Large intestine (tissue), 3 donors: ENCODE results near the gene PCED1A. TPM values are rescaled to one million over a fixed set of nuclear protein-coding genes. Genes with fewer than 3 reads are reported as not detected.
"Not testable (repeated sequence)": the region's sequence is repeated elsewhere in the genome, so short reads cannot be mapped to it uniquely, and the experiment has no call there.

Experiments used
- DNase-seq, 2 donors: peaks; one replicate each; pipeline versions ENCODE4 v3.0.0 to v3.0.0-alpha.2; 2013
- H3K27ac ChIP-seq: one replicate; pipeline ENCODE4 v1.5.1; 2013; ENCODE audit warnings: low read length
- H3K27me3 ChIP-seq: 2 replicates; pipeline ENCODE4 v1.6.1; 2013; ENCODE audit warnings: low read length; ENCODE audit not compliant: control insufficient read depth, insufficient read depth
- H3K36me3 ChIP-seq: 2 replicates; pipeline ENCODE4 v1.6.1; 2013; ENCODE audit warnings: low read length; ENCODE audit not compliant: control insufficient read depth, insufficient read depth
- H3K4me1 ChIP-seq: one replicate; pipeline ENCODE4 v1.6.1; 2013; ENCODE audit warnings: low read length; ENCODE audit not compliant: control insufficient read depth, insufficient read depth
- H3K4me3 ChIP-seq: one replicate; pipeline ENCODE4 v1.5.1; 2013; ENCODE audit warnings: low read length
- H3K9me3 ChIP-seq: one replicate; pipeline ENCODE4 v1.6.1; 2013; ENCODE audit warnings: mild to moderate bottlenecking, low read depth, low read length, moderate library complexity; ENCODE audit not compliant: control insufficient read depth
- WGBS: methylation state at CpG from one replicate; pipeline ENCODE4 v1.1.5; 2013; ENCODE audit warnings: low lambda C conversion rate; ENCODE audit not compliant: insufficient coverage; 5-methylcytosine and 5-hydroxymethylcytosine counted together
- polyA plus RNA-seq: library from polyadenylated mRNA; unstranded; fragments of 120-200 nt; gene quantifications from one replicate; pipeline ENCODE4 v1.2.1, GENCODE V29; 2013

The PCED1A gene
- polyA plus RNA-seq, 1 donor, result 43.4 TPM

DNA sequence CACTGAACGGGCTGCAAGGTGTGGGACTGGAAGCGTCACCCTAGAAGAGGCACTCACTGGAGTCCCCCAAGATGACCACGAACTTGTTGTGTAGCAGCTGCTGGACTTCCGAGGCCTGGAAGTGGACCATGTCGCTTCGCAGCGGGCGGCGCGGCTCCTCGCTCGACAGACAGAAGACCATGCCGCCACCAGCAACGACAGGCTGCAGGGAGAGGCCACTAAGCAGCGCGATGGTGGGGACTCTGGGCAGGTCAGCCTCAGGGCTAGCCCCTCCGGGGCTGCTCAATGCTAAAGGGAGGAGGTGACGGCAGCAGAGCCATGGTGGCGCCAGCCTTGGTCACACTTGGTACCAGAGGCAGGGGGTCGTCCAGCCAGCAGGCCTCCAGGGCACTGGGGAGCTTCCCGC is 720 bp downstream of the PCED1A start:
- Histone ChIP-seq H3K4me3 (peak overlapping the region; percentile 90), H3K4me1 (peaks cover 11% of the 10 kb centered on the region), H3K27me3 (no peaks in the 10 kb centered on the region), H3K27ac (no peak overlapping the region), H3K9me3 (peaks cover 3% of the 10 kb centered on the region), H3K36me3 (peaks cover 12% of the 10 kb centered on the region)
- no CpG with 5 or more reads among the region's 21 CpGs for WGBS
- DNase-seq, result no peak

DNA sequence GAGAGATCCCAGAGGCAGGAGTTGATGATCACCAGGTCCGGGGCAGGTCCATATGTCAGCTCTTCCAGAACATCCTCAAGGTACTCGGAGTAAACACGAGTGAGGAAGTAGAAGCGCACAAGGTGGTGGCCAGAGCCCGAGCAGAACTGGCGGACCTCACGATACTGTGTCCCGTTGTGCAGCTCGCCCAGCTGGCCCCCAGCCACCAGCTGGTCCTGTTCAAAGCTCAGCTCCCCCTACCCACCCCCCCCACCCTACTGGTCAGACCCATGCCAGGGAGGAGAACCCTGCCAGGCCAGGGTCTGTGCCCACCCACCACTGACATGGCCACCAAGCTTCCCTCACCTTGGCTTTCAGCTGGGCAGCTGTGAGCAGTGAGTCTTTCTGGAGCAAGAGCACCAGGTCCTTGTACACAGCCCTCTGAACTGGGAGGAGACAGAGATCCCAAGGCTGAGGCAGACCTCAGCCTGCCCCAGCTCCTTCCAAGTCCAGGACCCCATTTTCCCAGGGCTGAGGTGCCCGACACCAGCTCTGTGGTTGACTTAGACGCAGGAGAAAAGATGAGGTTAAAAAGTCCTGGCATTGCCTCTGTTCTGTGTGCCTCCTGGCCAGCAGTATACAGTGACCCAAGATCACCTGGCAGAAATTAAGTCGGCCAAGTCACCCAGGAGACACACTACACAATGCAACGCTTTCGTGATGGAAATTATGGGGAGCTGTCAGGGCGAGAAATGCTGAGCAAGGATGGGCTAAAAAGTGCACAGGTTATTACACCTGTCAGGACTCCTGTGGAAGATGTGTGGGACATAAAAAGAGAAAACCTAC is 1.4 kb downstream of the PCED1A start:
- Histone ChIP-seq H3K9me3 (peaks cover 3% of the 10 kb centered on the region), H3K27me3 (no peaks in the 10 kb centered on the region), H3K4me1 (peaks cover 11% of the 10 kb centered on the region), H3K36me3 (peaks cover 12% of the 10 kb centered on the region), H3K27ac (no peak overlapping the region), H3K4me3 (no peak overlapping the region)
- DNase-seq, result no peak
- no CpG with 5 or more reads among the region's 15 CpGs for WGBS

DNA sequence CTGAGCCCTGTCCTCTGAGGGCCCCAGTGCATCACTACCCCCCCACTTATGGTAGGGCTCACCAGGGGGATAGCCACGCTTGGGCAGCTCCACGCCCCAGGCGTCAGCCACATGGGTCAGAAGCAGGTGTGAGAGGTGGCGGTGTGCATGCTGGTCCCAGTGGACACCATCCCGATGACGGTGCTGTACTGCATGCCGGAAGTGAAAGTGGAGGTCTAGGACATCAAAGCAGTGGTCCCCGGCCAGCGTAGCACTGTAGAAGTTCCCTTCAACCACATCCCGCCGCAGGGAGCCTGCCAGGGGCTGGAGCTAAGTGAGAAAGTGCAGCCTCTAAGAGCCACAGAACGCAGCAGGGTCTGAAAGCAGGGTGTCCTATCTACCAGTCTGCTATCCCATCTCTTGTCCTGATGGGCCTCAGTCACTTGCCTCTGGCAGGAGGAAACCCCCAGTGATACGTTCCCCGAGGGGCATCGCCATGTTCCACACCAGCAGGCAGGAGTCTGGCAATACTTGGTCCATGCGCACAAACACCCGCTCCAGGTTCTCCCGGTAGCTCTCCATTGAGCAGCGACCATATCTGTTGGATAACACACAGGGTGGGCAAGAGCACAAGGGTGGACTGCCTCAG is 2.2 kb downstream of the PCED1A start:
- H3K36me3 ChIP-seq, result peaks cover 12% of the 10 kb centered on the region
- peaks cover 3% of the 10 kb centered on the region for H3K9me3 ChIP-seq
- H3K27me3 ChIP-seq, result no peaks in the 10 kb centered on the region
- H3K4me1 ChIP-seq, result peaks cover 11% of the 10 kb centered on the region
- no peak for DNase-seq
- H3K27ac ChIP-seq, result no peak overlapping the region
- no peak overlapping the region for H3K4me3 ChIP-seq
- WGBS, result no CpG with 5 or more reads among the region's 19 CpGs

- DNase-seq, result no peak
- 80% methylated on average over 2 of the region's 6 CpGs for WGBS
- no peak overlapping the region for H3K4me3 ChIP-seq
- no peaks in the 10 kb centered on the region for H3K27me3 ChIP-seq
- H3K27ac ChIP-seq, result no peak overlapping the region
- peaks cover 3% of the 10 kb centered on the region for H3K9me3 ChIP-seq
- H3K36me3 ChIP-seq, result peaks cover 12% of the 10 kb centered on the region
- H3K4me1 ChIP-seq, result peaks cover 11% of the 10 kb centered on the region
Observed at GRCh38 chr20:2837221-2837960, 3.1 kb downstream of the PCED1A start.

GRCh38 chr20:2836035-2836434 is 4.4 kb downstream of the PCED1A start:
- no CpG with 5 or more reads among the region's 5 CpGs for WGBS
- peaks cover 3% of the 10 kb centered on the region for H3K9me3 ChIP-seq
- no peak overlapping the region for H3K27ac ChIP-seq
- peaks cover 3% of the 10 kb centered on the region for H3K4me1 ChIP-seq
- DNase-seq, result no peak
- H3K4me3 ChIP-seq, result no peak overlapping the region
- H3K36me3 ChIP-seq, result peaks cover 12% of the 10 kb centered on the region
- H3K27me3 ChIP-seq, result no peaks in the 10 kb centered on the region

GRCh38 chr20:2835331-2835796 is 5.1 kb downstream of the PCED1A start:
- Histone ChIP-seq H3K4me1 (peaks cover 3% of the 10 kb centered on the region), H3K9me3 (peaks cover 3% of the 10 kb centered on the region), H3K27me3 (no peaks in the 10 kb centered on the region), H3K36me3 (peaks cover 12% of the 10 kb centered on the region), H3K27ac (no peak overlapping the region), H3K4me3 (no peak overlapping the region)
- DNase-seq, result no peak
- no CpG with 5 or more reads among the region's 6 CpGs for WGBS

GRCh38 chr20:2834401-2835110 is 5.9 kb downstream of the PCED1A start:
- H3K9me3 ChIP-seq, result no peaks in the 10 kb centered on the region
- peaks cover 4% of the 10 kb centered on the region for H3K27me3 ChIP-seq
- H3K27ac ChIP-seq, result no peak overlapping the region
- no peak overlapping the region for H3K4me3 ChIP-seq
- H3K4me1 ChIP-seq, result no peaks in the 10 kb centered on the region
- H3K36me3 ChIP-seq, result peaks cover 12% of the 10 kb centered on the region
- 100% methylated on average over 1 of the region's 14 CpGs for WGBS
- DNase-seq, result no peak

DNA sequence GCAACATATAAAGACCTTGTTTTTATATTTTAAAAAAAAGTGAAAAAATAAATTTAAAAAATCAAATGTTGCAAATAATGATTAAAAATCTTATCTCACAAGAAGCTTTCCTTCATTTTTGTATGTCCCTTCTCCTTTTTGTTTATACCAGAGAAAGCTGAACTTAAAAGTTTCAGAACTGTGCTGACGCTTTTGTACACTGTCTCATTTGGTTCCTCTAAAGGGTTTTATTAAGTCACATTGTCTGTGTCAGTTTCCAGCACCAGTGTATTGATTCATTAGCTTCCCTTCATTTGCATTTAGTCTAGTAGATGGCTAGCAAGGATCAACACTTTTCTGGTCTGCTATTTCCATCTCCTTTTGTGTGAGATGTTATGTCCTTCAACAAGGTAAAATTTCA is 6.7 kb downstream of the PCED1A start:
- DNase-seq, result no peak
- Histone ChIP-seq H3K9me3 (no peaks in the 10 kb centered on the region), H3K4me3 (no peak overlapping the region), H3K36me3 (peaks cover 12% of the 10 kb centered on the region), H3K4me1 (no peaks in the 10 kb centered on the region), H3K27me3 (peaks cover 4% of the 10 kb centered on the region), H3K27ac (no peak overlapping the region)
- WGBS, result no CpG with 5 or more reads among the region's 1 CpG

DNA sequence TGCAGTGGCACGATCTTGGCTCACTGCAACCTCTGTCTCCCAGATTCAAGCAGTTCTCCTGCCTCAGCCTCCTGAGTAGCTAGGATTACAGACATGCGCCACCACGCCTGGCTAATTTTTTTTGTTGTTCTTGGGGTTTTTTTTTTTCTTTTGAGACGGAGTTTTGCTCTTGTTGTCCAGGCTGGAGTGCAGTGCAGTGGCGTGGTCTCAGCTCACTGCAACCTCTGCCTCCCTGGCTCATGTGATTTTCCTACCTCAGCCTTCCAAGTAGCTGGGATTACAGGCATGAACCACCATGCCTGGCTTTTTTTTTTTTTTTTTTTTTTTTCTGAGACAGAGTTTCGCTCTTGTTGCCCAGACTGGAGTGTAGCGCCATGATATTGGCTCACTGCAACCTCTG is 9.2 kb downstream of the PCED1A start:
- DNase-seq, H3K27ac ChIP-seq, H3K4me1 ChIP-seq, H3K9me3 ChIP-seq, H3K36me3 ChIP-seq, H3K4me3 ChIP-seq: not testable (repeated sequence)
- peaks cover 13% of the 10 kb centered on the region for H3K27me3 ChIP-seq
- WGBS, result 67% methylated on average over 1 of the region's 7 CpGs

DNA sequence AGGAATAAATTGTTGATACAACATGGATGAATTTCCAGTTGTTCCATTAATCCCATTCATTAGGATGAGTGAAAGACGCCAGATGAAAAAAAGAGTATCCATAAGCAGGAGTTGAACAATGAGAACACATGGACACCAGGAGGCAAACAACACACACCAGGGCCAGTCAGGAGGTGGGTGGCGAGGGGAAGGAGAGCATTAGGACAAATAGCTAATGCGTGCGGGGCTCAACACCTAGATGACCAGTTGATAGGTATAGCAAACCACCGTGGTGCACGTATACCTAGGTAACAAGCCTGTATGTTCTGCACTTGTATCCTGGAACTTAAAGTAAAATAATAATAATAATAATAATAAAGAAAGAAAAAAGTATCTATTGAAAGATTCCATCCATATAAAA is 11.1 kb downstream of the PCED1A start:
- H3K27ac ChIP-seq, result no peak overlapping the region

More for the DNA sequence above, 11.1 kb downstream of the PCED1A start:
- 80% methylated on average over 1 of the region's 6 CpGs for WGBS
- Histone ChIP-seq H3K9me3 (no peaks in the 10 kb centered on the region), H3K27me3 (peaks cover 16% of the 10 kb centered on the region), H3K36me3 (no peaks in the 10 kb centered on the region), H3K4me1 (no peaks in the 10 kb centered on the region), H3K4me3 (no peak overlapping the region)
- DNase-seq, result no peak
